HT-29 (cell line): ENCODE measurements around the gene NRARP. TPM values are rescaled to one million over a fixed set of nuclear protein-coding genes. Genes with fewer than 3 reads are reported as not detected.

Experiments used
- DNase-seq: peaks from one replicate; pipeline ENCODE4 v3.0.0-alpha.2; 2015; ENCODE audit warnings: low spot score
- total RNA-seq: library from RNA; depleted of rRNA; stranded (reverse); fragments of >200 nt; shearing (Covaris generic); gene quantifications from 2 replicates; pipeline ENCODE4 v1.2.3, GENCODE V29; 2014

Gene NRARP
- total RNA-seq, 1 experiment from 2014 or later: 116 TPM

DNA sequence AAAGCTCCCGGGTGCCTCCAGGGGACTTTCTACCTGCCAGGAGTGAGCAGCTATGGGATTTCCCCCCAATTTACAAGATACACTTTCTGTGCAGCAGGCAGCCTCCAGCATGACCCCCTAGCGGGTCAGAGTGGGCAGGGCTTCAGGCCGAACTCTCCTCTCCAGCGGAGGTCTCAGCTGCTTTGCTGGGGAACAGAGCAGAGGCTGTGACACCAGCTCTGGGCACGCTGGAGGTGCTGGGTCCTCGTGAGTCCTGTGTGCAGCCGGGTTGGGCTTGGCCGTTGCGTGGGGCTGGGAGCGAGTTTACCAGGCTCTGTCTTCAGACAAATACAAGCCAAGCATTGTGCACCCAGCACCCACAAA lies 2.9 kb downstream of the NRARP start:
- DNase-seq: no peak

DNA sequence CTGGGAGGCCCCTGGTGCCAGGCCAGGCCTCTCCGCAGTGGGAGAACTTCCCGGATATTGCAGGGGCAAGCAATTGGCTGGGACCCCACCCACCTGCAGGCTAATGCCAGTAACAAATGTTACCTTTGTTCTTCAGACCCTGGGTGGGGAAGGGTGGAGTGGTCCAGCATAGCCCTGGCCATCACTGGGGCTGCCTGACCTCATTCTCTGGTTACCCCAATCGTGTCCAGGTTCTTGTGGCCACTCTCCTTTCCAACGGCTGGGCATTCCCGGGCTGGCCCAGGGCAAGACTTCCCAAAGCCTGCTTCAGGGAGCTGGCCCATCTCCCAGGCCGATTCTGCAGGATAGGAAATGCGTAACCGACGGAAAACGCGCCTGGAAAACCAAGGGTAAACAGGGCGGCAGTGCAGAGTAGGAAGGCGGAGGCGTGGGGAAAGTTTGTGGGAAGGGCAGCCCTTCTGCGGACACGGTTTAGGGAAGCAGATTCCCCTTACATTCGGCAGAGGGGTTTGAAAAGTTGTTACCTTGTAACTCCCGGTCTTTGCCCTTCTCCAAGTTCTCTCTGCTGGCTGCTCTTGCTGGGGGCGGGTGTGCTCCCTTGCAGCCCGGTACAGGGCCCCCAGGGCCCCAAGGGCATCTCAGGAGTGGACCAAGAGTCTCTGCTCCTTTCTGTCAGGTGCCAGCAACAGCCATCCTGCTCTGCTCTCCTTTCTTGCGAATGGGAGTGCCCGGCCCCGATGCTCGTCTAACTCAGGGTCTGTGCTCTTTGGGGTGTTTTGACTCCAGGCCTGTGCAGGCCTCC lies 3.5 kb downstream of the NRARP start:
- DNase-seq: peak; percentile 74

DNA sequence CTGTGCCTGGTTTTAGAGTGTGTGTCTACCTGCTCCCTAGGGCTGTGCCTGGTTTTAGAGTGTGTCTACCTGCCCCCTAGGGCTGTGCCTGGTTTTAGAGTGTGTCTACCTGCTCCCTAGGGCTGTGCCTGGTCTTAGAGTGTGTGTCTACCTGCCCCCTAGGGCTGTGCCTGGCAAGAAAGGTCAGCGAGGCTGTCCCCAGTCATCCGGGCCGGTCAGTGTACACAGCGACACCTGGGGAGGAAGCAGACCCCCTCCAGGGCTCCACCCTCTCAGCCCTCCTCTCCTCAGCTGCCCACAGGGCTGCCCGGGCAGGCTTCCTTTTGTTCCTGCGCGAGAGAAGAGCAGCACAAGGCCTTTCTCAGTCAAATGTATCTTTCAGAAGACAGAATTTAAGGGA lies 4.1 kb downstream of the NRARP start:
- peak; percentile 73 for DNase-seq

DNA sequence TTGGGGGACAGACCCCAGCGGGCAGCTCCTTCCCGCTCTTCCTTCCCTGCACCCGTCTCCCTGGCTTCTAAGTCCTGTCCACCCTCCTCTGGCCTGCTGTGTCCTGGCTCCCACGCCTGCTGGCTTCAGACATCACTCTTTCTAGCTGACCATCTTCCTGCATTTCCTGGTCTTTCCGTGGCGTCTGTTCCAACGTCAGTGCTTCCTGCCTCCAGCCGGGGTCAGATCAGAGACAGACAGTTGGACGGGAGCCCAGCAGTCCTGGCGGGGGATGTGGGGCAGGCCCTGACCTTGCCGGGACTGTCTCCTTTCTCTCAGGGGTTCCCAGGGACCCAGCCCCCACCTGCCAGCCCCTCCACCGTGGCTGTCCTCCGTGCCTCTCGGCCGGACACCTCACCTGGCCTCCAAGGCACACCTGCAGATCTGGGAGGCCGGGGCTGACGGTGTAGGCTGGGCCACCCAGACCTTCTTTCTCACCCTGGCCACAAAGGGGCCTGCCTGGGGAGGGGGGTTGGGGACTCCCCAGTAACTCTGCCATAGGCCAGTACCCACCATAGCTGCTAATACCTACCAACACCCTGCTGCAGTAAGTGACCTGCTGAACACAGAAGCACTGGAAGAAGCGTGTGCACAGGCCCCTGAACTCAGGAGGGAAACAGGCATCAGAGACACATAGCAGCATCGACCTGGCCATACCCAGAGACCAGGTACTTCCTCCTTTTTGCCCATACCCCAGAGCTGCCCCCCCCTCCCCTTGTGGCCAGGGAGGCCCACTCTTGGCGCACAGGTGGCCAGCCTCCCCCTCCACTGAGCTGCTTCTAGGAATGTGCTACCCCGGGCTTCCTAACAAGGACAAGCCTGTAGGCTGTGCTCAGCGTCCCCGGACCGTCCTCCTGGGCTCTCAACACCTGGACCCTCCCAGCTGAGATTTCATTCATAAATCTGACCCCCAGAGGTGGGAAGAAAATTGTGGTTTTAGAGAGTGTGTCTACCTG lies 5.1 kb downstream of the NRARP start:
- DNase-seq: peak; percentile 70

DNA sequence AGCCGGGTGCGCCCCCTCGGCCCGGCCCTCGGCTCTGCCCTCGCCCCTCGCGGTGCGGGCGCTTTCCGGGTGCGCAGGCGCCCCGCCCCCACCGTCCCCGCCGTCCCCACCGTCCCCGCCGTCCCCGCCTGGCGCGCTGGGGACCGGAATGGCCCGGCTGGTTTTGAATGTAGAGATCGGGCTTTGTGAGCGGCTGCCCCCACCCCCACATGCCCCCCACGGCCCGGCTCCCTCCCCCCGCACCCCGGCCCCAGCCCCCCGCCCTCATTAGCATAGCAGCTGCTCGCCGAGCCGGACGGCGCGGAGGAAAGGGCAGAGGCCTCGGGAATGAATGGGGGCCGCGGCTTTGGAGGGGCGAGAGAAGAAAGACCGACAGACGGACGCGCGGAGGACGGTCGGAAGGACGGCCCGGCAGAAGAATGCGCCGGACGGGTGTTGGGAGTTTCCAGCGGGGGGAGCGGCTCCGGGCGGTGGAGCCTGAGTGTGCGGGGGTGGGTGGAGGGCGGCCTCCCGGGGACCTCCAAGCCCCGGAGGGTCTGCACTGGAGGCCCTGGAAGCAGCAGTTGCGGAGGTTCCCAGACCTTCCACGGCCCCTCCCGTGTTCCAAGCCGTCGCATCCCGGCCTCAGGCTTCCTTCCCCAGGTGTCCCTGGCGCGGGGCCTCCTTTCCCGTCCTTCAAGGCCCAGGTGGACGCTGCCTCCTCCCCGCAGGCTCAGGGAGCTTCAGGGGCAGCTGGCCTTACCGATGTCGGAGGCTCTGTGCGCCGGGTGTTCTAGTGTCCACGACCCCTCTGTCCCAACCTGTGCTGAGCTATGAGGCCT lies 6.0 kb downstream of the NRARP start:
- DNase-seq: no peak

DNA sequence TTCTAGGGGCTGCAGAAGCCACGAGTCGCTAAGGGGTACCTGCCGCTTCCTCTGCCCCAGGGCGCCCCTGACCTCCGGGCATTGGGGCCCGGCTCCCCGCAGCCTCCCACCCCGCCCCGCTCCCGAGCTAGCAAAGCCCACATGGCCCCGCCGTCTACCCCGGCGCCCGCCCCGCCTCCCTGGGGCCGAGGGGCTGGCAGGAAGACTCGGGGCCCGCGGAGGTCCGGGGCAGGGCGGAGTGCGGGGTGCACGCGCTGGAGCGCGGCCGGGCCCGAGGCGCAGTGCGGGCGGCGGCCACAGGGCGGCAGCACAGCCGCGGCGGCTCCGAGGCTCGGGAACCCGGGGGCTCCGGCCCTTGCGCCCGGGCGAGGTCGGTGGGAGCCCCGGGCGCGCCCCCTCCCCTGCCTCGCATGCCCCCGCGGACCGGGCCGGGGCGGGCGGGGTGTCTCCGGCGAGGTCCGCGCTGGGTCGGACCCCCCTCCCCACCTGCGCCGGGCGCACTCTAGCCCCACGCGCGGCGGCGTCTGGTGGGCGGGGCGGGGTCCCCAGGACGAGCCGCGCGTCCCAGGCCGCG lies 6.7 kb downstream of the NRARP start:
- DNase-seq: peak; percentile 60

DNA sequence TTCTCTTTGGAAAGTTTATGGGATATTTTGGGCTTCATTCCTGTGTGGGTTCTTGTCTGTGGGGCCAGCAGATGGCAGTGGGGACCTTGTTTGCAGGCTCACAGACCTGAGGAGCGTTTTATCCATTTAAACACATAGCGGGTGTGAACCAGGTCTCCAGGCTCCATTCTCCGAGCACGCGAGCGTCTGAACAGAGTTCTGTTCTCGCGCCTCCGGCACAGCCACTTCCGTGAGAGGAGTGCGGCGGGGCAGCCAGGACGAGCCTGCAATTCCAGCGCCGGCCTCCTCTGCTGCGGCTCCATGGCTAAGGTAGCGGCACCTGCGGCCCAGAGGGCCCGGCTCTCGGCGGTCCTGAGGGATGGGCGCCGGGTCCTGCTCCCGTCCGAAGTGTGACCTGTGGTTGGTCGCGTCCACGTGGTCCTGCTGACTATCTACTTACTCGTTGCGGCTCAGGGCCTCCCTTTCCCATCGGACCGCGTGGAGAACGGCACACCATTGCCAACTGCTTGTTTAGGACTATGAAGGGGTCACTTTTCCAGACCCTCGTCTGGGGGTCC lies 7.3 kb downstream of the NRARP start:
- peak; percentile 75 for DNase-seq

DNA sequence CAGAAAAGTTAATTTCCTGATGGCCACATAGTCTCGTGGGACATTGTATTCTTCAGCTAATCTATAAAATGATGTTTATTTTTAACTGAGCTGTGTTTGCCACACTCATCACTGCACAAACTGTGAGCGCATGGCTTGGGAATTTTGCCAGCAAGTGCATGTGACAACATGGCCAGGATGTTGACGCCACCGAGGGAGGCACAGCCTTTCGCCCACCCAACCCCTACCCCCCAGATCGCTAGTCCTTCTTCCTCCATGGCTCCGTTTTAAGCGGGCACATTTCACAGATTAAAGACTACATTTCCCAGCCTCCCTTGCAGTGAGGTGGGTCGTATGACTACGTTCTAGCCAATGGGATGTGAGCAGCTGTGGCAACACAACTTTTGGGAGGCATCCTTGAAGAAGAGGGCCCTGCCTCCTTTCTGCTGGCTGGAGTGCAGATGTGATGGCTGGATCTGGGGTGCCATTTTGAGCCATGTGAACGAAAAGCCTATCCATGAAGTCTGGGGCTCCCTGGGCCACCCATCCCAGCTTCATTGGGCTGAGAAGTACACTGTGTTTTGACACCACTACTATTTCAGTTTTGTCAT lies 7.9 kb downstream of the NRARP start:
- DNase-seq: peak; percentile 93

DNA sequence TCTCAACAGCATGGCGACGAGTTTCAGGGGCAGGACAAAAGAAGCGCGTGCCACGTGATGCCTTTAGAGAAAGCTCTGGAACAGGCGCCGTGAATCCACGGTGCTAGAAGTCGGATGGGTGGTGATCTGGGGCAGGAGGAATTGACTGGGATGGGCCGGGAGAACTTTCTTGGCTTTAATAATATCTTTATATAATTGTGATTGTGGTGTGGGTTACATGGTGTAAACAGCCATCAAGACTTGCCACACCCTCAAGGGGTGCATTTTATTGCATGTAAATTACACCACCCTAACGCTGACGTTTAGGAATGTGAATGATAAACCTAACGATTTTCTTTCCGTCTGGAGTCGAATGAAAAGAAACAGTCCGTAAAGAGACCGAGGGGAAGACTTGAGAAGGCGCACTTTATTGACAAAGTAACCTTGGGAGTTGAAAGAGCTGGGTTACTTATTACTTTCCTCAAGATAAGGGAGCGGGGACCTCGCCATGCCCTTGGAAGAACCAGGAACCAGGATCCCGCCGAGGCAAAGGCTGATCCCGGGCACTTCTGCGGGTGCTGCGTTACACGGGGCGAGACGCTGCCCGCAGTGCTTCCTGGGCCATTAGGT lies 8.5 kb downstream of the NRARP start:
- DNase-seq: peak; percentile 93

DNA sequence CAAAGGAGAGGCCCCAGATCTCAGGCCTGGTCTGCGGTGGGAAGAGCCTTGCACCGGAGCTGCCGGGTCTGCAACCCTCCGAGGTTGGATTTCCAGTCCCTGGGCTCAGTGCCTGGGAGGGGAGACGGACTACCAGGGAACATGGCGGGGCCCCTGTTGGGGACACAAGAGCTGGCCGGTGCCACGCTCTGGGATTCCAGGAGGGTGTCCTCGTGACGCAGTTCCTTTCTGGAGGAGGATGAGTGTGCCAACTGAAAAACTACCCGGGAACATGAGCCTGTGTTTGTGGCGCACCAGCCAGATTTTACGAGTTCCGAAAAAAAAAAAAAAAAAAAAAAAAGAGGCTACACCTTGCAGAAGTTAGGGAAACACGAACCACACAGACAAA lies 9.0 kb downstream of the NRARP start:
- DNase-seq: no peak

DNA sequence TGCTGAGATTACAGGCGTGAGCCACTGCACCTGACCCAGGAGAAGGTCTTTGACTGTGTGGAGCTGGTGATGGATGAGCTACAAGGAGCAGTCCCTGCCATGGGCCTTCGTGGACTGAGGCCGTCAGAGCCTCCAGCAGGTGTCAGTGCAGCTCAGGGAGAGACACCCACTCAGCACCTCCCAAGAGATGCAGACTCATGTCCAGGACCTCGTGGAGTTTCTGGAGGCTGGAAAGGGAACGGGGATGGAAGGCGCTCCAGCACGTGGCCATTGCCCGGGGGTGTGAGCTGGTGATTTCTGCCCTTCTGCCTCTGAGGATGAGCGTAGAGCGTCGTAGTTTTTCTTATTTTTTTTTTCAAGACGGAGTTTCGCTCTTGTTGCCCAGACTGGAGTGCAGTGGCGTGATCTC lies 15.1 kb downstream of the NRARP start:
- DNase-seq: no peak

DNA sequence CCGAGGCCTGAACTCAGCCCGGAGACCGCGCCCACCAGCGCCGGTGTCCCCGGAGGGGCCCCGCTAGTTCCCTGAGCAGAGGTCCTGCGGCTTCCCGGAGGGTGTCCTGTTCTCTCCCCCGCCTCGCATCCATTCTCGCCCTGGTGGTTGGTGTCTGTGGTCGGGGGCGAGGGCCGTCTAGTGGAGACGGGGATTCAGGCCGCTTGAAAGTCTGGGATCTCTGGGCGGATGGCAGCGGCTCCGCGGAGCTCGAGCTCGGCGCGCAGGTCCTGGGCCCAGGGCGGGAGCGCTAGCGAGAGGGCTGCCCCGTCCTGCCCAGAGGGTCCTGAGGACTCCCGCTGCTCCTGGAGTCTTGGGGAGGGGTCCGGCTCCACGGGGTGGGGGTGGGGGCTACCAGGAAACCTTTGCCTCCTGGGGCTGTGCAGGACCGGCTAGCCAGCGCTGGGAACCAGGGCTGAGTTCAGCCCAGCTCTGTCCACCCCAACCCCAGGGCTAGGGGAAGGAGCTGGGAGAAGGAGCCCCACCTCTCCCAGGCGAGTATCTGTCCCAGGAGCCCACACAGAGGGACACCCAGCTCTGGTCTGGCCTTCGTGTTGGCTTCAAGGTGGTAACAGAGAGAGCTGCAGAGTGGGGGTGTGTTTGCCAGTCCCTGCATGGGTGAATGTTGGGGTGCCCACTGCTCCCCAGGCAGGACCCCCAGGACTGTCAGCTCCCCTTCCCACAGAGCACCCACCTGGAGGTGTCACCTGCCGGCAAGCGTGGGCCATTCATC lies 20.5 kb downstream of the NRARP start:
- DNase-seq: no peak

DNA sequence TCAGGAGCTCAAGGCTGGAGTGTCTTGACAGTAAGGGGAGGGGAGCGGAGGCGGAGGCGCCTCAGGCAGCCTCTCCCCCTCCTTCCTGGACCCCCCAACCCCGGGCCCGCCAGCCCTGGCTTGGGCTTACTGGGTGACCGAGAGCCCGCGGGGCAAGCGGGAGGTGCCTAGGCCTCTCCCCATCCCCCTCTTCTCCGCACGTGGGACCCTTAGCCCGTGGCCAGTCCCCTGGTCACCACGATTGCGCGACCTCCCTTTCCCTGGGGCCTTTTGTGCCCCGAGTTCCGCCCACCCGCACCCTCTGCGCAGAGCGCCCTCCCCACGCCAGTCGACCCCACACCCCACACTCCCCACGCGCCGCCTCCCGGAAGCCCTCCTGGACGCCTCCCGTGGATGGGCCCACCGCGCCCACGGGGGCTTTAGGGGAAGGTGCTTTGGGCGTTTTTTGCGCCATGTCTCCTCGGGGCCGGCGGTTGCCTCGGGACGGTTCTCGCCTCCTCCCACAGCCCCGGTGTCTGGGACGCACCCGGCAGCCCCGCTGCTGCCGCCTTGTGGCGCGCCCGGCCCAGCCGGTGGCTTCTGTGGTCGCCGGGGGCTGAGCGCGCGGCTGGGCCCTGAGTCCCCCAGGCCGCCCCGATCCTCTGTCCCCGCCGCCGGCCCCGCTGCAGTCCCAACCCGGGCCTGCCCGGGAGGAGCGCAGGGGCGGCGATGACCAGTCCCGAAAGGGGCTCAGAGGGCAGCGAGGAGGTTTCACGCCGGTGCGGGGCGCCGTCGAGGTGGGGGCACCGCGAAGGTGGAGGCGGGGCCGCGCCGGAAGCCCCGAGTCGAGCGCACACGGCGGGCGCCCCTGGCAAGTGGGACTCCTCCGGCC lies 21.4 kb downstream of the NRARP start:
- DNase-seq: no peak

DNA sequence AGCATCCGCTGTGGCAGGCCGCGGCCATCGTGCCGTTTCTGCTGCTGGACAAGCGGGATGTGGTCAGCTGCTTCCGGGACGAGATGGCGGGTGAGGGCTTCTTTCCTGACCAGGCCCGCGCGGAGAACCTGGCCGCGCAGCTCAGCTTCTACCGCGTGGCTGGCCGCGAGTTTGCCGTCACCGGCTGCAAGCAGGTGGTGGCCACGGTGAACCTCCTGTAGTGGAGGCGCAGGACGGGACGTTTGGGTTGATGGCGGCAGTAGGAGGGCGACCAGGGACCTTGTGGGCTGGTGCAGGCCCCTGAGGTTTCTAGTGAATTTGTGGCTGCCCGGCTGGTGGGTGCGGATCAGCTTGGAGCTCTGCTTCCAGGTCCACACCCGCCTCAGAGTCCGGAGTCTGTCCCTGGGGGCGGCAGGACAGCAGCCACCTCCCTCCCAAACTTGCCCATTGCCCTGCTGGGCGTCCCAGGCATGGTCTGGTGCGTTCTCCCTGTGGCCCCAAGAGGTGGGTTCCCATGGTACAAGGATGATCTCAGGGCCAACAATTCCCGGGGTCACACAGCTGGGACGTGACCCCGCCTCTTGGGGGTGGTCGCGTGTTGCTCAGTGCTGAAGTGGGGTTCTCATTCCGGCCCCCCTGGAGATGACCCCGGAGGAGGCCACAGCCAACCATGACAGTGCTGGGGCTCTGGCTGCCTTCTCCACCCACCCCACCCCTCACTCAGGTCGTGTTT lies 22.2 kb downstream of the NRARP start:
- no peak for DNase-seq

DNA sequence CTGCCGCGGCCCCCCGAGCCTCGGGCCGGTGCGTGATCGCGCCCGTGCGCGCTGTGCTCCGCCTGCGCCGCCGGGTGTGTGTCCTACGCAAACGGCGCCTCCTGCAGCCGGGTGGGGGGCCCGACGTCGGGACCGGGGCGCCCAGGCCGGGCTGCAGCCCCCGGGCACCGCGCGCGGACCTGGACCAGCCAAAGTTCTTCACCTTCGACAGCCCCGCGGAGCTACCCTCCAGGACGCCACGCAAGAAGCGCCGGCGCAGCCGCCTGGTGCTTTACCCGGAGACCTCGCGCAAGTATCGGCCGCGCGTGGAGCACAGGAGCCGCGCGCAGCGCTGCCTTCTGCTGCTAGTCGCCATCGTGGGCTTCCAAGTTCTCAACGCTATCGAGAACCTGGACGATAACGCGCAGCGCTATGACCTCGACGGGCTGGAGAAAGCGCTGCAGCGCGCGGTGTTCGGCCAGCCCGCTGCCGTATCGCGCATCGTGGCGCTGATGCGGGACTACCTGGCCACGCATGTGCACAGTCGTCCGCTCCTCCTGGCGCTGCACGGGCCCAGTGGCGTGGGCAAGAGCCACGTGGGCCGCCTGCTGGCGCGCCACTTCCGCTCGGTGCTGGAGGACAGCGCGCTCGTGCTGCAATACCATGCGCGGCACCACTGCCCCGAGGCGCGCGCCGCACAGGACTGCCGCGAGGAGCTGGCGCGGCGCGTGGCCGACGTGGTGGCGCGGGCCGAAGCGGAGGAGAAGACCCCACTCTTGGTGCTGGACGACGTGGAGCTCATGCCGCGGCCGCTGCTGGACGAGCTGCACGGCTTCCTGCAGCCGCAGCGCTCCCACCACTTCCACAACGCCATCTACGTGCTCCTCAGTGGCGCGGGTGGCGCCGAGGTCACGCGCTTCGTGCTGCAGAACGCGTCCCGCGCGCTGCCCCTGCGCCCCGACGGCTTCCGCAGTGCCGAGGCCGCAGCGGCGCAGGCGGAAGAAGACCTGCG lies 23.1 kb downstream of the NRARP start:
- DNase-seq: peak; percentile 24

DNA sequence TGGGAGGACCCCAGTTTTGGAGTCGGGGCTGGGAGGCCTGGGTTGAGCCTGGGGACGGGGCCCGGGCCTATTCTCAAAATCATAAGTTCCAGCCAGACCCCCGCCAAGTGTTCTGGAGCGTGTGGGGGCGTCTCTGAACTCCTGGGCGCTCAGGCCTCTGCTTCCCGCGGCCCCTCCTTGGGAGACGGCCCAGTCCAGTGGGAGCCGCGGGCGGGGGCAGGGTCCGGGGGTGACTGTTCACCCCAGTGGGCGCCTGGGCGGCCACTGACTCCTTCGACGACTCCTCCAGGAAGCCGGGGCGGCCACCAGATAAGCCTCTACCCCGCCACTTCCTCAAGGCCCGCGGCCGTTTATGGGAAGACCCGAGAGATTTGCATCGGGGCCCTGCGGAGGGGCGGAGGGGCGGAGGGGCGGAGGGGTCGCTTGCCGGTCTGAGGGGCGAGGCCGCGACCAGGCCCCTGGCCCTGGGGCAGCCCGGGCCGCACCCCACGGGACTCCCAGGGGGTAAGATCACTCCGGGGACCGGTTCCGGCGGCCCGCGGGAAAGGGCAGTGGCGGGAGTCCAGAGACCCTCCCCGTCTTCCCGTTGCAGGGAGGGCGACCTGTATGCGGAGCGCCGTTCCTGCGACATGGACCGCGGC lies 23.9 kb downstream of the NRARP start:
- DNase-seq: peak; percentile 29
